HepG2 (cell line): ENCODE results near the gene ADCY7. TPM values are rescaled to one million over a fixed set of nuclear protein-coding genes. Genes with fewer than 3 reads are reported as not detected.
A peak's percentile ranks its signal among the peaks of the same experiment; 100 is the strongest.

ENCODE experiments used
- ARID5B ChIP-seq: IDR thresholded peaks from 2 replicates; pipeline ENCODE4 v1.4.0; 2020; ENCODE audit warnings: mild to moderate bottlenecking, missing genetic modification reagents
- CERS6 ChIP-seq: sonication (generic); formaldehyde crosslinking; IDR thresholded peaks from 2 replicates; pipeline ENCODE4 v1.5.0; 2020; ENCODE audit warnings: missing genetic modification reagents
- FOXA3 ChIP-seq: IDR thresholded peaks from 2 replicates; pipeline ENCODE4 v1.6.1; 2016; ENCODE audit warnings: missing genetic modification reagents, missing compliant biosample characterization
- FOXP1 ChIP-seq, 2 experiments: fragments of 450-650 bp in 1 of 2; IDR thresholded peaks; 2 replicates each; pipeline ENCODE4 v1.6.1; 2017 to 2018; ENCODE audit warnings: antibody characterized with exemption in 1 of 2
- HMGXB3 ChIP-seq: sonication (generic); formaldehyde crosslinking; IDR thresholded peaks from 2 replicates; pipeline ENCODE4 v1.4.0; 2020; ENCODE audit warnings: missing genetic modification reagents, borderline replicate concordance
- HNF4A ChIP-seq: sonication (generic); formaldehyde crosslinking; IDR thresholded peaks from 2 replicates; pipeline ENCODE4 v1.4.0; 2020; ENCODE audit warnings: missing genetic modification reagents
- MIXL1 ChIP-seq: IDR thresholded peaks from 2 replicates; pipeline ENCODE4 v1.6.1; 2016
- NCOR1 ChIP-seq: fragments of 200-600 bp; sonication (generic); IDR thresholded peaks from 2 replicates; pipeline ENCODE4 v1.7.0; 2017; ENCODE audit warnings: antibody characterized with exemption, low read length, borderline replicate concordance
- NR2F6 ChIP-seq, 2 experiments: IDR thresholded peaks; 2 replicates each; pipeline ENCODE4 v1.6.1; 2016; ENCODE audit warnings: antibody characterized with exemption in 1 of 2, mild to moderate bottlenecking in 1 of 2
- PPARG ChIP-seq: conservative IDR thresholded peaks from 2 replicates; pipeline ENCODE4 v1.6.1; 2016; ENCODE audit warnings: missing biosample characterization, missing genetic modification reagents
- SMAD3 ChIP-seq: sonication (generic); formaldehyde crosslinking; IDR thresholded peaks from 2 replicates; pipeline ENCODE4 v1.4.0; 2020; ENCODE audit warnings: missing genetic modification reagents
- SRY ChIP-seq: sonication (generic); formaldehyde crosslinking; IDR thresholded peaks from 2 replicates; pipeline ENCODE4 v1.8.0; 2022; ENCODE audit warnings: mild to moderate bottlenecking, missing genetic modification reagents
- TEAD3 ChIP-seq: optimal IDR thresholded peaks from 2 replicates; pipeline ENCODE3; 2016; ENCODE audit warnings: borderline replicate concordance
- TFAP4 ChIP-seq: sonication (generic); IDR thresholded peaks from 2 replicates; pipeline ENCODE4 v1.6.1; 2016; ENCODE audit warnings: low read depth, borderline replicate concordance
- ZBTB33 ChIP-seq: sonication (generic); formaldehyde crosslinking; IDR thresholded peaks from 2 replicates; pipeline ENCODE4 v1.4.0; 2020; ENCODE audit warnings: missing genetic modification reagents
- ZNF20 ChIP-seq: sonication (generic); formaldehyde crosslinking; IDR thresholded peaks from 2 replicates; pipeline ENCODE4 v1.4.0; 2020; ENCODE audit warnings: mild to moderate bottlenecking, moderate library complexity, missing genetic modification reagents
- ZNF225 ChIP-seq: sonication (generic); formaldehyde crosslinking; IDR thresholded peaks from 2 replicates; pipeline ENCODE4 v1.4.0; 2020; ENCODE audit warnings: mild to moderate bottlenecking, missing genetic modification reagents
- ZNF317 ChIP-seq: sonication (generic); formaldehyde crosslinking; IDR thresholded peaks from 2 replicates; pipeline ENCODE4 v1.5.0; 2020; ENCODE audit warnings: mild to moderate bottlenecking, missing genetic modification reagents
- ZNF720 ChIP-seq: sonication (generic); formaldehyde crosslinking; IDR thresholded peaks from 2 replicates; pipeline ENCODE4 v1.4.0; 2020; ENCODE audit warnings: missing genetic modification reagents
- ZSCAN21 ChIP-seq: sonication (generic); formaldehyde crosslinking; IDR thresholded peaks from 2 replicates; pipeline ENCODE4 v1.8.0; 2022; ENCODE audit warnings: mild to moderate bottlenecking, missing genetic modification reagents, moderate library complexity, borderline replicate concordance
- polyA plus RNA-seq, 8 experiments: library from polyadenylated mRNA; depleted of rRNA in 3 of 8; stranded (reverse) in 7 of 8; unstranded in 1 of 8; fragments of >200 nt; fragmentation: Illumina TruSeq in 4 of 8; extraction: Trizol in 4 of 8; gene quantifications; 2 replicates each; pipeline versions ENCODE4 v1.2.1 to v1.2.3, GENCODE V29; 2011 to 2016; ENCODE audit warnings: low read depth in 4 of 8, missing spikeins in 1 of 8, mixed read lengths in 1 of 8; ENCODE audit not compliant: insufficient read depth in 1 of 8
- total RNA-seq, 5 experiments: library from RNA; depleted of rRNA; stranded (reverse); fragments of >200 nt; fragmentation: Illumina TruSeq; extraction: Trizol; gene quantifications; 2 replicates each; pipeline ENCODE4 v1.2.3, GENCODE V29; 2016; ENCODE audit warnings: low read depth in 1 of 5

The ADCY7 gene
- total and polyA plus RNA-seq, 2 of the 13 experiments (the other 11 are each of a cell fraction or from before 2014, with no cell fraction given) = 2.2 to 4.3 TPM

- TF ChIP-seq ARID5B (CRISPR knock-in tag) (no peak), ZNF720 (CRISPR knock-in tag) (no peak), HNF4A (peak; percentile 25), MIXL1 (CRISPR knock-in tag) (0 out of 2 replicates have a peak, but pooled peaks have one; percentile 12), FOXA3 (0 out of 2 replicates have a peak, but pooled peaks have one; percentile 9), ZSCAN21 (no peak), SRY (CRISPR knock-in tag) (no peak), NCOR1 (no peak), ZBTB33 (CRISPR knock-in tag) (peak; percentile 85), TEAD3 (peak; percentile 19), CERS6 (CRISPR knock-in tag) (no peak), ZNF20 (CRISPR knock-in tag) (no peak), PPARG (CRISPR knock-in tag) (no peak), HMGXB3 (no peak), NR2F6 (IDR thresholded peaks at IDR 0.05) (no peak), NR2F6 (CRISPR knock-in tag; IDR thresholded peaks at IDR 0.05) (no peak), TFAP4 (peak; percentile 56; the same call in 1 of the 2 replicates), ZNF225 (CRISPR knock-in tag) (no peak), ZNF317 (no peak), FOXP1 (IDR thresholded peaks at IDR 0.05) (no peak), FOXP1 (CRISPR knock-in tag; IDR thresholded peaks at IDR 0.05) (peak; percentile 46; the same call in 1 of the 2 replicates), SMAD3 (CRISPR knock-in tag) (no peak)
Observed at GRCh38 chr16:50268352-50268751, 2.0 kb downstream of the ADCY7 start (continued).
